Measurements from ENCODE around the gene CADM2. TPM values are rescaled to one million over a fixed set of nuclear protein-coding genes. Genes with fewer than 3 reads are reported as not detected.

Gene CADM2
- total RNA-seq, 4 donors from 2014 or later, result 9.6 to 16.2 (median 11.5) TPM

DNA sequence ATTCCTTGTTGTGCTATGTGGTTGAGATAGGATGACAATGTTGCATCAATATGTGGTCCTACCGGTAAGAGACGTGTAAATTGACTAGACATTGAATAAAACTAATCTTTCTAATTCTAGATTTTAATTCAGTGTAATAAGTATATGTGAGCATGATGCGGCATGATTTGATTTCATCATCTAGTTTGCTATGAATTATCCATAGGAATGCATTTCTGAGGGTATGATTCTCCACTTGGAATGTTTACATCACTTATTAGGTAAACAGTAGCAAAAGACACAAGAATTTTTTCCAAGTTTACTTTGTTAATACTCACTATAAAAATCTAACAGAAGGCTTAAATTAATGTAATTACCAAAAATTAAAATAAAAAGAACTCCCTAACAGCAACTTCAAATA, 353.5 kb downstream of the CADM2 start:
- Histone ChIP-seq H3K27me3 (no peaks in the 10 kb centered on the region), H3K9me3 (no peaks in the 10 kb centered on the region), H3K4me3 (no peak overlapping the region), H3K27ac (replicated peaks in 1 of 4) (no peak overlapping the region), H3K36me3 (no peaks in the 10 kb centered on the region), H3K4me1 (no peaks in the 10 kb centered on the region)
- intact Hi-C loops (cut with DNase I), result no loop called here
- no peak for TF ChIP-seq POLR2AphosphoS5 (IDR thresholded peaks at IDR 0.05)
- TF ChIP-seq, protein P1, sequence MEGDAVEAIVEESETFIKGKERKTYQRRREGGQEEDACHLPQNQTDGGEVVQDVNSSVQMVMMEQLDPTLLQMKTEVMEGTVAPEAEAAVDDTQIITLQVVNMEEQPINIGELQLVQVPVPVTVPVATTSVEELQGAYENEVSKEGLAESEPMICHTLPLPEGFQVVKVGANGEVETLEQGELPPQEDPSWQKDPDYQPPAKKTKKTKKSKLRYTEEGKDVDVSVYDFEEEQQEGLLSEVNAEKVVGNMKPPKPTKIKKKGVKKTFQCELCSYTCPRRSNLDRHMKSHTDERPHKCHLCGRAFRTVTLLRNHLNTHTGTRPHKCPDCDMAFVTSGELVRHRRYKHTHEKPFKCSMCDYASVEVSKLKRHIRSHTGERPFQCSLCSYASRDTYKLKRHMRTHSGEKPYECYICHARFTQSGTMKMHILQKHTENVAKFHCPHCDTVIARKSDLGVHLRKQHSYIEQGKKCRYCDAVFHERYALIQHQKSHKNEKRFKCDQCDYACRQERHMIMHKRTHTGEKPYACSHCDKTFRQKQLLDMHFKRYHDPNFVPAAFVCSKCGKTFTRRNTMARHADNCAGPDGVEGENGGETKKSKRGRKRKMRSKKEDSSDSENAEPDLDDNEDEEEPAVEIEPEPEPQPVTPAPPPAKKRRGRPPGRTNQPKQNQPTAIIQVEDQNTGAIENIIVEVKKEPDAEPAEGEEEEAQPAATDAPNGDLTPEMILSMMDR (IDR thresholded peaks at IDR 0.05), result no peak
- no peak for TF ChIP-seq EP300 (IDR thresholded peaks at IDR 0.05)
- no peak for TF ChIP-seq POLR2A (IDR thresholded peaks at IDR 0.05; ENCODE audit: low read depth)
- DNase-seq (ENCODE audit: extremely low spot score), result no peak
- 81% methylated on average over 3 of the region's 3 CpGs for whole genome bisulfite sequencing

DNA sequence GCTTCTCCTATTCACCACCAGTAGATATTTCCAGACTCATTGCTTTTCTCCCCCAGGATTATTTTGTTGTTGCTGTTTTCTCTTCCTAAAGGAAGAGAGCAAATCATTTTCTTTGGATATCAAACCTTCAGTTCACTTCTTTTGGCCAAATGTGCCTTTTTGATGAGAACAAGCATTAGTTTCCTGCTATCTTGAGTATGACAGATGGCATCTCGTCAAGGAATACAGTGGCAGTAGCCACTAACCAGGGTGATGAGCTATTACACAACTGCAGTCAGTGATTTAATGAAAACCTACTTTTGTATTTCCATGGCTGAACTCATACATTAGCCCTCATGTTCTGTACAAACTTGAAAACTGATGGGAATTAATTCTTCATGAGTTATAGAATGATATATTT, 354.6 kb downstream of the CADM2 start:
- H3K36me3 ChIP-seq, result no peaks in the 10 kb centered on the region
- H3K4me1 ChIP-seq, result no peaks in the 10 kb centered on the region
- no peak for TF ChIP-seq EP300 (IDR thresholded peaks at IDR 0.05)
- no peak for TF ChIP-seq POLR2A (IDR thresholded peaks at IDR 0.05; ENCODE audit: low read depth)
- no peak for TF ChIP-seq POLR2AphosphoS5 (IDR thresholded peaks at IDR 0.05)
- TF ChIP-seq, protein P1 (IDR thresholded peaks at IDR 0.05), result no peak
- no peaks in the 10 kb centered on the region for H3K9me3 ChIP-seq
- no peak overlapping the region for H3K27ac ChIP-seq (replicated peaks in 1 of 4)
- H3K27me3 ChIP-seq, result no peaks in the 10 kb centered on the region
- intact Hi-C loops (cut with DNase I), result no loop called here
- H3K4me3 ChIP-seq, result no peak overlapping the region
- WGBS, result 84% methylated on average over 1 of the region's 1 CpG
- no peak for DNase-seq (ENCODE audit: extremely low spot score)

DNA sequence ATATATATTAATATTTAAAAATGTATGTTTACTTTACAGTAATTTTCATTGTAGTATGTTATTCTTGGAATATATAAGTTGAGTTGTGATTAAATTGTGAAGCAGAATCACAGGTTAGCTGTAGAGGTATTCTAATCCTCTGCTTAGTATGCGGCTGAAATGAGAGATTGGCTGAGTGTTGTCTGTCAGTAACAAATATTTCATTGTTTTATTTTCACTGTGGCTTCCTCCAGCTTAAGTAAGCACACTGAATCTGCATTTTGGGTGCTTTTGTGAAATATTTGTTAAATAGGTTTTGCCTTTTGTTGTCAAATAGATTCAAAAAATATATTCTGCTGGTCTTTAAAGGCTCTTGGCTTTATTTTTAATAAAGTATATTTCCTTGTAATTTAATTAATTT, 357.5 kb downstream of the CADM2 start:
- intact Hi-C loops (cut with DNase I), result no loop called here

DNA sequence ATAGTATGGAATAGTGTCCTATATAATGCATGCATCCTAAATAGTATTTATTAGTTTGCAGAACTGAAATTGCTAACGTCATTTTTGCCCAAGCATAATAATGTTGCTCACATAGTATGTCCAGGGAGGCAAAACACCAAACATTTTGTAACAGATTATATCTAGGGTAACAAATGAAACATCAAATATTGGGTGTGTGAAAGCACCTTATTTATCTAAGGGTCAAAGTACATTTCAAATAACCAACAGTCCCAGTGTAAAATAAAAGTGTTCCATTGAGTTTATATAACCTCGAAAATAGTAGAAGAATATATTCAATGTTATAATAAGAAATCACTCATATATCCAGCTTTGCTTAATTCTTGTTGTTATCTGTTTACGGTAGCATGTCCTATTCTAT, 363.1 kb downstream of the CADM2 start:
- intact Hi-C loops (cut with DNase I), result no loop called here
- 80% methylated on average over 3 of the region's 3 CpGs for WGBS
- Histone ChIP-seq H3K4me3 (no peak overlapping the region), H3K27ac (replicated peaks in 1 of 4) (no peak overlapping the region), H3K27me3 (no peaks in the 10 kb centered on the region), H3K4me1 (no peaks in the 10 kb centered on the region), H3K9me3 (no peaks in the 10 kb centered on the region), H3K36me3 (no peaks in the 10 kb centered on the region)
- TF ChIP-seq POLR2A (IDR thresholded peaks at IDR 0.05; ENCODE audit: low read depth), result no peak
- TF ChIP-seq EP300 (IDR thresholded peaks at IDR 0.05), result no peak
- TF ChIP-seq, protein P1 (IDR thresholded peaks at IDR 0.05), result no peak
- TF ChIP-seq POLR2AphosphoS5 (IDR thresholded peaks at IDR 0.05), result no peak
- DNase-seq (ENCODE audit: extremely low spot score), result no peak

More for the DNA sequence above, 357.5 kb downstream of the CADM2 start:
- Histone ChIP-seq H3K27me3 (no peaks in the 10 kb centered on the region), H3K4me1 (no peaks in the 10 kb centered on the region), H3K4me3 (no peak overlapping the region), H3K36me3 (no peaks in the 10 kb centered on the region), H3K27ac (replicated peaks in 1 of 4) (no peak overlapping the region), H3K9me3 (no peaks in the 10 kb centered on the region)
- DNase-seq (ENCODE audit: extremely low spot score), result no peak
- no peak for TF ChIP-seq EP300 (IDR thresholded peaks at IDR 0.05)
- no peak for TF ChIP-seq POLR2A (IDR thresholded peaks at IDR 0.05; ENCODE audit: low read depth)
- no peak for TF ChIP-seq POLR2AphosphoS5 (IDR thresholded peaks at IDR 0.05)
- TF ChIP-seq, protein P1 (IDR thresholded peaks at IDR 0.05), result no peak
- WGBS, result 86% methylated on average over 1 of the region's 1 CpG

DNA sequence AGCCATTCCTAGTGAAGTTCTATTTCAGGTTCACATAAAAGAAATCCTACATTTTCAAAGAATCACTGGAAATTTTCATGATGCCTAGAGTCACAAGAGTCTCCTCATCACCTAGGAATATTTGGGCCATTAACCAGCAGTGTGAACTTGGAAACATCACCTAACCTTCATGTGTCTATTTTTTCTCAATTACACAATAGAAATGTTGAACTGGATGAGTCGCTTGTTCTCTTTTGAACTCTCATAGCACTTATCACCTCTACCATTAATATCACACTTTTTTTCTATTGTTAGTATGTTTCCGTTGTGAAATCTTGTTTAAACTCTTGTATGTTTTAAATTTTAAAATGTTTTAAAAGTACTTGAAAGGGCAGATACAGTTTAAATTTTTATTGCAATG, 371.3 kb downstream of the CADM2 start:
- DNase-seq (ENCODE audit: extremely low spot score), result no peak
- Histone ChIP-seq H3K27me3 (no peaks in the 10 kb centered on the region), H3K4me3 (no peak overlapping the region), H3K27ac (replicated peaks in 1 of 4) (no peak overlapping the region), H3K4me1 (no peaks in the 10 kb centered on the region), H3K9me3 (no peaks in the 10 kb centered on the region), H3K36me3 (no peaks in the 10 kb centered on the region)
- no peak for TF ChIP-seq POLR2AphosphoS5 (IDR thresholded peaks at IDR 0.05)
- no peak for TF ChIP-seq POLR2A (IDR thresholded peaks at IDR 0.05; ENCODE audit: low read depth)
- TF ChIP-seq, protein P1 (IDR thresholded peaks at IDR 0.05), result no peak
- no peak for TF ChIP-seq EP300 (IDR thresholded peaks at IDR 0.05)
- 84% methylated on average over 2 of the region's 2 CpGs for WGBS
- intact Hi-C loops (cut with DNase I), result no loop called here
